ENCODE results near the gene SMYD3. TPM values are rescaled to one million over a fixed set of nuclear protein-coding genes. Genes with fewer than 3 reads are reported as not detected.

SMYD3 gene
- total RNA-seq, 1 donor = 31.2 TPM

DNA sequence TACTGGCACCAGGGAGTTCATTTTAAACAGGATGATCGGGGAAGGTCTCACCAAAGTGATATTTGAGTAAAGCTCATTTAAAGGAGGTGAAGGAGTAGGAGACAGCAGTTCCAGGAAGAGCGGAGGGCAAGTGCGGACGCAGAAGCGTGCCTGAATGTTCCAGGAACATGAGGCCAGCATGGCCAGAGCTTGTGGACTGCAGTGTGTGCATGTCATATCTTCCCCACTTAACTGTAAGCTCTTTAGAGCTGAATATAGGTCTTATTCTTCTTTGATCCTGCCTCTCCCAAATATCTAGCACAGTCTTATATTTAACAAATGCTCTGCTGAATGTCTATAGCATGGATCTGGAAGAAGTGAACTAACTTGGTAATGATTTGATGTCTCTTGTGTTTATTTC, 639.3 kb downstream of the SMYD3 start:
- DNase-seq (ENCODE audit: low read depth in 2 of 3, low spot score in 2 of 3) = no peak

- DNase-seq (ENCODE audit: low read depth in 2 of 3, low spot score in 2 of 3) = no peak
These were observed 642.2 kb downstream of the SMYD3 start for GRCh38 chr1:245864872-245865271.

DNA sequence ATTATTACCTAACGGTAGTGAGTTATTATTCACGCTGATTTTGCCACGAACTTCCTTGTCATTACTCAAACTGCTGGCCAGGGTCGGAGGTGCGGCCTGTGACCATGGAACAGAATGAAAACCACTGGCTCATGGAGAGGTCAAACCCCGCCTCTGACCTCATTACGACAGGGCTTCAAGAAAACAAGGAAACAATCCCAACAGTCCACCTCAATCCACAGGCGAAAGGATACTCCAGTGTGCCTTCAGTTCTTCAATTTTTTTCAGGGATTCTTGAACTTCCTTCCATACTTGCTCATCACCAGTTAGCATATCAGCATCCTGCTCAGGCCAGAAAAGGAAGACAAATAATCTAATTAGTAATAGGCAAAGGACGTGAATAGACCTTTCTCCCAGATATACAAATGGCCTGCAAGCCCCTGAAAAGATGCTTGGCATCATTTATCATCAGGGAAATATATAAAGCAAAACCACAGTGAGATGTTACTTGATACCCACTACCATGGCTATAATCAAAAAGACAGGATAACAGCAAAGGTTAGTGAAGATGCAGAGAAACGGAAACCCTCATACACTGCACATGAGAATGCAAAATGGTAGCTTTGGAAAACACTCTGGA, 643.4 kb downstream of the SMYD3 start:
- no peak for DNase-seq (ENCODE audit: low read depth in 2 of 3, low spot score in 2 of 3)

DNA sequence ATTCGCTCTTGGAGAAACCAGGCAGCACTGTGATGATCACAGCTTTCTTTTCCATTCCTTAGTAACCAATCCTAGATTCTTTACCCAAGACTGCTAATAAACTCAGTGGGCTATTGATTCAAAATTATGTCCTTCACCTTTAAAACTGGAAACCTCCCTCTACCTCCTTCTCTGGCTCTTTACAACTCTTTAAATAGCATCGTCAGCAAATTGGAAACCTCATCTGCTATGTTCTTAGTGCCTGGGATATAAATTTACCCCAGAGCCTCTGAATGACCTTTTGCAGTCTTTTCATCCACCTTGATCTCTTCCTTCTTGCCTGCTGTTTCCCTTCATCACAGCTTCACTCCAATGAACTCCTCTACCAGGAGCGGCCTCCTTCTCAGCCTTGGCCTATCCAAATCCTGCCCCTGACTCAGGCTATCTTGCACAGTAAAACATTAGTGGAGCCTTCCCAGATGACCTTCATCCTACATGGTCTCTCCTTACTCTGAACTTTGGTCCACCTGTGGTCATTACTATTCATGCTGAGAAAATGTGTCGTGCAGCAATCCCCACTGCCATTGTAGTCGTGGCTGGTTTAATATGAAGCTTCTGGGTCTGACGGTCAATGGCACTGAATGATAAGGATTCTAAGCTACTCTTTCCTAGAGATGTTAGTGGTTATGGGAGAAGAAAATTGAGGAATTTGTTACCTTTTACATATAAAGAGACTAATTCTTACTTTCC, 644.1 kb downstream of the SMYD3 start:
- no peak for DNase-seq (ENCODE audit: low read depth in 2 of 3, low spot score in 2 of 3)

- DNase-seq (ENCODE audit: low read depth in 2 of 3, low spot score in 2 of 3) = no peak
These were observed 646.2 kb downstream of the SMYD3 start for GRCh38 chr1:245860657-245861544.

- no peak for DNase-seq (ENCODE audit: low read depth in 2 of 3, low spot score in 2 of 3)
These were observed 647.5 kb downstream of the SMYD3 start for GRCh38 chr1:245859493-245860114.

GRCh38 chr1:245858722-245859492, 648.2 kb downstream of the SMYD3 start:
- DNase-seq (ENCODE audit: low read depth in 2 of 3, low spot score in 2 of 3) = peak in 1 of 3 donors; percentile 39

DNA sequence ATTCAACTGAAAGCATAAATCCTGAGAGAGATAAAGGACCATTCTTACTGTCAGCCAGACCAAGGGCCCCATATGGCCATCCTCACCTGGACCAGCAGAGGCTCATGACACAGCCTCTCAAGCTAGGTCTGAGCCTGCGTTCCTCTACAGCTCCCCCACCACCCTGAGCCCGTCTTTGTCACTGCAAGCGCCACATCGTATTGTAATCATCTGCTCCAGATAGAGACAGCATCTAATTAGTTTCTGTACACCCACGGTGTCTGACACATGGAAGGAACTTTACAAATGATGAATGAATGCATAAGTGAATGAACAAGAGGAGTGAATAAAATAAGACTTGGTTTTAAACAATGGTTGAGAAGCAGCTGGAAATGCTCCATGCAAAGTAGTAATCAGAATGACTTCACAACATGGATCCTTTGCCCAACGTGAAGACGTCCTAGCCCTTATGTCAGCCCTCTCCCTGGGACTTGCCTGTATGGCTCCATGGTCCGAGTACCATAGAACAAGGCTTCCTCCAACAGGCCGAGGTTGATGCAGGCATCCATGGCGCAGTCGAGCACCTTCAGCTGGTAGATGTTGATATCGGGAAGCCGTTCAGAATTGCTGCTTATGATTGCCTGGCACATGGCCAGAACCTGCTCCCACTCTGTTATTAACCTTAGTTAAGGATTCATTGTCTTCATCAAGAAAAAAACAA, 648.9 kb downstream of the SMYD3 start:
- no peak for DNase-seq (ENCODE audit: low read depth in 2 of 3, low spot score in 2 of 3)

GRCh38 chr1:245856944-245857531, 650.0 kb downstream of the SMYD3 start:
- no peak for DNase-seq (ENCODE audit: low read depth in 2 of 3, low spot score in 2 of 3)

DNA sequence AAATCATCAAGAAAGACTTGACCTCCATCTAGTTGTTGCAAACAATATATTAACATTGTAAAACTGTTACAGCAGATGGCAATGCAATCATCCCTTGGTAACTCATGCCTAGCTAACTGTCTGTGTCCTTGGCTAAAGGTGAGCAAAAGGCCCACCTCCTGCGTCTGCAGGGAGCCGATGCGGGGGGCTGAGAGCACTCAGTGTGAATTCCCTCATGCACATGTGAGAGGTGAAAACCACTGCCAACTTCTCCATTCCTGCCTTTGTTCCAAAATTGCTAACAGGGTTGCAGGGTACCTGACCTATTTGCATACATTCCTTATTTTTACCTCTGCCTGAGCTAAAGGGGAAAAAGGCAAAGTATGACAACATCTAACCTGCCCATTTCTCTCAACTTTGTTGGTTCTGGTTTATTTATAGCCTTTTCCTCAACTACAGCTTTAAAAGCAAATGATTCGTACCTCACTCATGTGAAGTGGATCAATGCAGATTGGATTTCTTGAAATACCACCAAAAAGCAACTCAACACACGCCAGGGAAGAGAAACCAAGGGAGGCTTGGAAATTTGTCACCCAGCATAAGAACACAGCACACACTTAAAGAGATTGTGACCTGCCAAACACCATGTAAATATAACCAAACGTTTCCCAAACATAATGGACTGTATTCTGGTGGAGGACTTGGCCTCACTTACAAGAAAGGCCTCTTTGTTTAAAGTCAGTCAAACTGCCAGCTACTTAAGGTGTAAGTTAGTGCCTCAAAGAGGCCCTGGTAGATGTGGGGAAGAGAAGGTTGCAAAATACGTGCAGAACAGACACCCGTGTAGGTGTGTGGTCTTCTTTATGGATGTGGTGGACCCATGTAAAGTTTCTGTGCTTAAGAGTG, 651.0 kb downstream of the SMYD3 start:
- DNase-seq (ENCODE audit: low read depth in 2 of 3, low spot score in 2 of 3) = no peak

DNA sequence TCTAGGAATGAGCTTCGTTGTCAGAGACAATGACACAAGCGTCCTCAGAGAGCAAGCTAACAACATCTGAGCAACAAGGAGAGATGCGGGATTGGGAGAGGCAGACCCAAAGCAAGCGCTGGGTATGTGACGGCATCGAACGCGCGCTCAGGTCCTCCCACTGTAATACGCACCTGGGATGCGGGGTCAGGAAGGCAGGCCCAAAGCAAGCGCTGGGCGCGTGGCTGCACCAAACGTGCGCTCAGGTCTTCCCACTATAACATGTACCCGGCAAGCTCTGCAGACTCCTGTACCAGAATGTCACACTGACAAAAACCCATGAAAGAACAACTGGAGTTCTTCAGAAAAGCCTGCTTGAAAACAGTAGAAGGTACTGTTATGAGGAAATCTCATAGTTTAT, 653.8 kb downstream of the SMYD3 start:
- DNase-seq (ENCODE audit: low read depth in 2 of 3, low spot score in 2 of 3) = no peak

DNA sequence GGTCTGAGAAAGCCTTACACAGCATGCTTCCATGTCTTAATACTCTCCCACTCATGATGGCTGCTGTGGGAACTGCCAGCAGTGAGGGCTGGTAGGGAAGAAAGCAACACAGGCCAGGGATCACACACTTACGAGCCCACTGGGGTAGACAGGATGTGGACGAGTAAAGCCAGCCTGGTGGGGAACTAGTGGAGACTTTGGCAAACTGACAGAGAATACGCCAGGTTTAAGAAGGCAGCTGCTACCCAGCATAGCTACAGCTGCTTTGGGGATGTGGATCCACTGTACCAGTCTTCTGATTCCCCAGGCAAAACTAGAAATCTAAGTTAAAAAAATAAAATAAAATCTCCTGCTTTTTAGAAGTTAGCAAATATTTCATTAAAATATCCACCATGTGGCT, 664.0 kb downstream of the SMYD3 start:
- DNase-seq (ENCODE audit: low read depth in 2 of 3, low spot score in 2 of 3) = peak in 1 of 3 donors; percentile 13

GRCh38 chr1:245842106-245842505, 665.0 kb downstream of the SMYD3 start:
- no peak for DNase-seq (ENCODE audit: low read depth in 2 of 3, low spot score in 2 of 3)

DNA sequence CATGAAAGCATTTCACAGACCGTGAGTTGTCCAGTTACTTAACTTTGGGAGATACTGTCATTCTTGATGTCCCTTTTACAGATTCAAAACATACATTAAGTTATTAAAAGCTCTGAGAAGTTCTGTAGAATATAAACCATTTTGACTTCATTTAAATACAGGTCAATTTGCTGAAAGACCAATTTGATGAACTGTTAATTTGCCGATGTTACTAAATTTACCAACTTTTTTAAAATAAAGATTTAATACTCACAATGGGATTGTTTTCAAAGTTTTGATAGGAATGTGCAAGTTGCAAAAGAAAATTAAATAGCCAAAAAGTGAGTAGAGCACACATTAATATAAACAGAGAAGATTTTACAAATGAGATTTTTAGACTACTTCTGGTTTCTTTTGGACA, 666.1 kb downstream of the SMYD3 start:
- no peak for DNase-seq (ENCODE audit: low read depth in 2 of 3, low spot score in 2 of 3)

GRCh38 chr1:245837718-245838117, 669.4 kb downstream of the SMYD3 start:
- DNase-seq (ENCODE audit: low read depth in 2 of 3, low spot score in 2 of 3) = no peak

GRCh38 chr1:245835386-245835785, 671.7 kb downstream of the SMYD3 start:
- no peak for DNase-seq (ENCODE audit: low read depth in 2 of 3, low spot score in 2 of 3)

DNA sequence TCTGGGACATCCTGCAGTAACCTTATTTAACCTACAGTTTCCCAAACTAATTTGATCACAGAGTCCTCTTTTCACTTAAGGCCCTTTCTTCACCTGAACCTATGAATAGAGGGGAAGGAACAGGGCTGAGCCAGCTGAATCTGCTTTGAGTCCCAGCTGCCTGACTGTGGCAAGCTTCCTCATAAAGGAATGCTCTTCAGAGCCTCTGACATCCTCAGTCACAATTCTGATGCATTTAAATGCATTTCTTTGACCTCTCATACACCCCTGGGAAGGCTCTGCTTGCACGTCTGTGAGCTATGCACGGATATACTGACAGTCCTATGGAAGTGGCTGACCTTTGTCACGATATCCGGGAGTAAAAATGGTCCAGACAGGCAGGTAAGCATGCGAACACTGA, 673.1 kb downstream of the SMYD3 start:
- no peak for DNase-seq (ENCODE audit: low read depth in 2 of 3, low spot score in 2 of 3)

DNA sequence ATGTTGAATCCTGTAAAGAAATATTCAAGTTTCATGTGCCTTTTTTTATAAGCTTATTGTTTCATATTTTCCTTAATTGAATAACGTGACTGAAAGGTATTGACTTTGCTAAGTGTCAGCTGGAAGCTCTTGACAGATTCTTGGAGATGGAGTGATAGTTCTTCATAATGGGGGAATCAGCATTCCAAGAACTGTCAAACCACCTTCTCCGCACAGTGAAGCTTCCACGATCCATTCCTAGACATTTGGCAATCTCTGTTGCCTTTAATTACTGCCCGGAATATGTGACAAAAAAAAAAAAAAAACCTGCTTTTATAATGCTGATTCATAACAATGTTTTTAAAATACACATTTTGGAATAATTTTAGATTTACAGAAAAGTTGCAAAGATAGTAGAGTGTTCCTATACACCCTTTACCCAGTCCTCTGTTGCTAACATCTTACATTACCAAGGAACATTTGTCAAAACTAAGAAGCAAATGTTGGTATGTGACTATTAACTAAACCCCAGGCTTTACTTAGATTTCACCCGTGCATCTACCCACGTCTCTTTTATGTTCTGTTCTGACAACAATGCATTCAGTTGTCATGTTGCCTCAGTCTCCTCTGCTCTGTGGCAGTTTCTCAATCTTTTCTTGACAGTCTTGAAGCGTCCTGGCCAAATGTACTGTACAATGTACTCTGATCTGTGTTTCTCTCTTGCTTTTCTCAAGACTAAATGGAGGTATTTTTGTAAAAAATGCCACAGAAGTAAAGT, 674.1 kb downstream of the SMYD3 start:
- DNase-seq (ENCODE audit: low read depth in 2 of 3, low spot score in 2 of 3) = no peak
